SK-N-SH (cell line): Measurements from ENCODE around the gene IRF1. TPM values are rescaled to one million over a fixed set of nuclear protein-coding genes. Genes with fewer than 3 reads are reported as not detected.

Source experiments
- CTCF ChIA-PET: fragments of 300-600, 350-600 bp; formaldehyde crosslinking; extraction: SDS; loops from one replicate; lab custom pipeline; 2021; lab: Yijun Ruan, JAX
- POLR2A ChIA-PET: fragments of 350-600 bp; sonication (Branson Sonifier 250); formaldehyde crosslinking; extraction: SDS; loops from one replicate; lab custom pipeline; 2020; ENCODE audit warnings: antibody characterized with exemption, inconsistent platforms; lab: Yijun Ruan, JAX
- DNase-seq: peaks from one replicate; pipeline ENCODE4 v3.0.0; 2012
- H2AFZ ChIP-seq: fragments of 200-600 bp; sonication (generic); 2 replicates; pipeline ENCODE4 v1.8.1; 2016; ENCODE audit warnings: antibody characterized with exemption, mild to moderate bottlenecking, low read depth
- H3F3A ChIP-seq: fragments of 200-600 bp; sonication (generic); replicated peaks from 2 replicates; pipeline ENCODE3; 2016; ENCODE audit warnings: antibody characterized with exemption, mild to moderate bottlenecking; ENCODE audit not compliant: insufficient read depth
- H3K27ac ChIP-seq, 2 experiments: fragments of 200-500 bp in 1 of 2; fragments of 200-600 bp in 1 of 2; sonication (Bioruptor generic) in 1 of 2; sonication (generic), shearing (Covaris generic) in 1 of 2; 2 replicates each; pipeline versions ENCODE4 v1.5.1 to v1.6.1; 2014 to 2016; ENCODE audit warnings: low read depth in 2 of 2, inconsistent platforms in 1 of 2, low read length in 1 of 2, mild to moderate bottlenecking in 1 of 2, mixed read lengths in 1 of 2
- H3K27me3 ChIP-seq: fragments of 200-600 bp; sonication (generic), shearing (Covaris generic); 2 replicates; pipeline ENCODE4 v1.6.1; 2016; ENCODE audit warnings: mixed run types; ENCODE audit not compliant: insufficient read depth
- H3K36me3 ChIP-seq, 2 experiments: fragments of 200-500 bp in 1 of 2; fragments of 200-600 bp in 1 of 2; sonication (Bioruptor generic) in 1 of 2; sonication (generic) in 1 of 2; replicated peaks in 1 of 2; 2 replicates each; pipeline versions ENCODE3 to v1.5.1; 2014 to 2016; ENCODE audit warnings: low read length in 1 of 2, mild to moderate bottlenecking in 1 of 2; ENCODE audit not compliant: insufficient read depth in 2 of 2, control insufficient read depth in 1 of 2
- H3K4me1 ChIP-seq, 2 experiments: fragments of 200-500 bp in 1 of 2; fragments of 200-600 bp in 1 of 2; sonication (Bioruptor generic) in 1 of 2; sonication (generic), shearing (Covaris generic) in 1 of 2; 2 replicates each; pipeline versions ENCODE4 v1.5.1 to v1.6.1; 2014 to 2016; ENCODE audit warnings: low read depth in 1 of 2, low read length in 1 of 2, mixed run types in 1 of 2; ENCODE audit not compliant: insufficient read depth in 2 of 2, control insufficient read depth in 1 of 2
- H3K4me2 ChIP-seq: fragments of 200-600 bp; sonication (generic), shearing (Covaris generic); 2 replicates; pipeline ENCODE4 v1.6.1; 2017; ENCODE audit warnings: mixed run types
- H3K4me3 ChIP-seq, 2 experiments: fragments of 200-500 bp in 1 of 2; fragments of 200-600 bp in 1 of 2; sonication (Bioruptor generic) in 1 of 2; sonication (generic), shearing (Covaris generic) in 1 of 2; 2 replicates each; pipeline versions ENCODE4 v1.5.1 to v1.8.1; 2014 to 2016; ENCODE audit warnings: low read depth in 2 of 2, inconsistent platforms in 1 of 2, low read length in 1 of 2, mild to moderate bottlenecking in 1 of 2, mixed read lengths in 1 of 2, moderate library complexity in 1 of 2
- H3K79me2 ChIP-seq: fragments of 200-600 bp; sonication (generic); 2 replicates; pipeline ENCODE4 v1.8.1; 2017; ENCODE audit warnings: mild to moderate bottlenecking; ENCODE audit not compliant: insufficient read depth
- H3K9ac ChIP-seq: fragments of 200-600 bp; sonication (generic); 2 replicates; pipeline ENCODE4 v1.6.1; 2017; ENCODE audit warnings: mixed run types
- H3K9me2 ChIP-seq: fragments of 200-600 bp; sonication (generic); 2 replicates; pipeline ENCODE4 v1.6.1; 2017; ENCODE audit warnings: mixed run types
- H3K9me3 ChIP-seq: fragments of 200-600 bp; sonication (generic); 2 replicates; pipeline ENCODE4 v1.6.1; 2017; ENCODE audit warnings: mixed run types, mild to moderate bottlenecking, moderate library complexity
- H4K20me1 ChIP-seq: fragments of 200-600 bp; sonication (generic); 2 replicates; pipeline ENCODE4 v1.6.1; 2017; ENCODE audit warnings: mild to moderate bottlenecking, mixed run types; ENCODE audit not compliant: insufficient read depth
- CHD2 ChIP-seq: fragments of 150-350 bp; IDR thresholded peaks from 2 replicates; pipeline ENCODE4 v1.6.1; 2018; ENCODE audit warnings: low read length; ENCODE audit not compliant: partially characterized antibody
- ELF1 ChIP-seq: IDR thresholded peaks from 2 replicates; pipeline ENCODE4 v1.4.0; 2012
- EP300 ChIP-seq, 2 experiments: IDR thresholded peaks; 2 replicates each; pipeline versions ENCODE4 v1.4.0 to v1.6.1; 2012; ENCODE audit warnings: borderline replicate concordance in 1 of 2, low read depth in 1 of 2, low read length in 1 of 2
- FOSL2 ChIP-seq: IDR thresholded peaks from 2 replicates; pipeline ENCODE4 v1.4.0; 2012; ENCODE audit warnings: low read depth, mild to moderate bottlenecking, moderate library complexity, borderline replicate concordance
- FOXM1 ChIP-seq: IDR thresholded peaks from 2 replicates; pipeline ENCODE4 v1.4.0; 2012; ENCODE audit warnings: low read depth, mild to moderate bottlenecking
- JUND ChIP-seq: IDR thresholded peaks from 2 replicates; pipeline ENCODE4 v1.4.0; 2012
- MEF2A ChIP-seq: IDR thresholded peaks from 2 replicates; pipeline ENCODE4 v1.4.0; 2012; ENCODE audit warnings: low read depth, borderline replicate concordance
- MXI1 ChIP-seq: IDR thresholded peaks from 2 replicates; pipeline ENCODE4 v1.6.1; 2012; ENCODE audit warnings: mild to moderate bottlenecking, low read depth, low read length, improper control_type of control experiment
- NFIC ChIP-seq: IDR thresholded peaks from 2 replicates; pipeline ENCODE4 v1.4.0; 2012; ENCODE audit warnings: borderline replicate concordance
- POLR2AphosphoS5 ChIP-seq: IDR thresholded peaks from 2 replicates; pipeline ENCODE4 v1.6.1; 2012; ENCODE audit warnings: low read depth, low read length
- RAD21 ChIP-seq: IDR thresholded peaks from 2 replicates; pipeline ENCODE4 v1.6.1; 2012; ENCODE audit warnings: mild to moderate bottlenecking, low read length
- RFX5 ChIP-seq: IDR thresholded peaks from 2 replicates; pipeline ENCODE4 v1.6.1; 2012; ENCODE audit warnings: mild to moderate bottlenecking, improper control_type of control experiment, low read length
- RXRA ChIP-seq: IDR thresholded peaks from 2 replicates; pipeline ENCODE4 v1.4.0; 2012; ENCODE audit warnings: low read depth, mild to moderate bottlenecking, borderline replicate concordance
- SIN3A ChIP-seq: IDR thresholded peaks from 2 replicates; pipeline ENCODE4 v1.6.1; 2012; ENCODE audit warnings: low read depth, mild to moderate bottlenecking, low read length, moderate library complexity, borderline replicate concordance
- TCF12 ChIP-seq: IDR thresholded peaks from 2 replicates; pipeline ENCODE4 v1.4.0; 2012
- WGBS: methylation state at CpG from one replicate; pipeline ENCODE4 v1.1.6; 2017; ENCODE audit warnings: low lambda C conversion rate; 5-methylcytosine and 5-hydroxymethylcytosine counted together
- polyA plus RNA-seq, 3 experiments: library from polyadenylated mRNA; depleted of rRNA; stranded (reverse); fragments of >200 nt; gene quantifications; 2 replicates each; pipeline ENCODE4 v1.2.3, GENCODE V29; 2012
- TF ChIP-seq, protein P1 (sequence below): IDR thresholded peaks from 2 replicates; pipeline ENCODE4 v1.6.1; 2012; ENCODE audit warnings: mild to moderate bottlenecking, low read depth, low read length, moderate library complexity
- TF ChIP-seq, protein P2 (sequence below): fragments of 200-600 bp; sonication (generic); IDR thresholded peaks from 2 replicates; pipeline ENCODE4 v1.6.1; 2017; ENCODE audit warnings: antibody characterized with exemption, mild to moderate bottlenecking, moderate library complexity

IRF1 gene
- polyA plus RNA-seq, 1 of the 3 experiments (the other 2 are of a cell fraction): 15.2 TPM

DNA sequence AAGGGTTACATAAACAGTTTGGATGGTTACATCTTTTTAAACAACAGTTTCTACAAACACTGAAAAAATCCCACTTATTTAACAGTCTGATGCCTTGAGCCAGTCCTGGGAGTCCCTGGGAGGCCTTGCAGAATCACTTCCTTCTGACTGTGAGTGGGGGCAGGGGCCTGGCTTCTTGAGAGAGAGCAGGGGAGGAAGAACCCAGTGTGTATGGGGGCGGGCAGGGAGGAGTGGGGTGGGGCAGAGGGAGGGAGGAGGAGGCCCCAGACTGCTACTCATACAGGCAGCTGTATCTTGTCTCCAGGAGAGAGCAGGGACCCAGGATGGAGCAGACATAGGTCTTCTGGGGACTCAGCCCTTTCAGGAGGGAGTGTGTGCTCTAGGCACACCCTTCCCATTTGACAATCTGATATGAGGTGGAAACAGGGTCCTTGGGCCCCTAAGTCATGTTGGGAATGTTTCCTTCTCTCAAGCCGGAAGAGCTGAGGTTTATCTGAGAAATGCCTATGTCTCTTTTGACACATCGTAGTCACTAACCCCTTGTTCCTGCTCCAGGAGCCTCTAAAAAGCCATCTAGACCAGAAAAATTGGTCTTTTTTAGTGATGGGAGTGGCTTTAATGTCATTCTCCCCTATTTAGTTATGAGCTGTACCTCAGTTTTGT is 52.8 kb downstream of the IRF1 start:
- H2AFZ ChIP-seq: no peak overlapping the region
- no peaks in the 10 kb centered on the region for H3K9me3 ChIP-seq
- ChIA-PET POLR2A (no interaction called here), CTCF (interaction anchor here (1.4 to 1.5 kb wide), 3 partner anchors 21 to 63 kb away, joined by 3 to 4 read pairs (median 4); no protein-coding TSS in a partner anchor)
- 88% methylated on average over 2 of the region's 3 CpGs for WGBS
- H3K27ac ChIP-seq: peak overlapping the region in 1 of 2 experiments; percentile 82; a peak in 2 of 4 replicates
- H3K4me3 ChIP-seq: no peak overlapping the region
- peaks cover 3% of the 10 kb centered on the region for H3F3A ChIP-seq
- peak overlapping the region; percentile 61; the same call in 1 of the 2 replicates for H3K4me2 ChIP-seq
- H3K27me3 ChIP-seq: no peaks in the 10 kb centered on the region
- H3K9me2 ChIP-seq: no peaks in the 10 kb centered on the region
- H3K79me2 ChIP-seq: no peaks in the 10 kb centered on the region
- no peak for DNase-seq
- H4K20me1 ChIP-seq: no peaks in the 10 kb centered on the region
- no peak for TF ChIP-seq FOXM1
- 0 out of 2 replicates have a peak, but pooled peaks have one; percentile 11 for TF ChIP-seq NFIC
- TF ChIP-seq, protein P1, sequence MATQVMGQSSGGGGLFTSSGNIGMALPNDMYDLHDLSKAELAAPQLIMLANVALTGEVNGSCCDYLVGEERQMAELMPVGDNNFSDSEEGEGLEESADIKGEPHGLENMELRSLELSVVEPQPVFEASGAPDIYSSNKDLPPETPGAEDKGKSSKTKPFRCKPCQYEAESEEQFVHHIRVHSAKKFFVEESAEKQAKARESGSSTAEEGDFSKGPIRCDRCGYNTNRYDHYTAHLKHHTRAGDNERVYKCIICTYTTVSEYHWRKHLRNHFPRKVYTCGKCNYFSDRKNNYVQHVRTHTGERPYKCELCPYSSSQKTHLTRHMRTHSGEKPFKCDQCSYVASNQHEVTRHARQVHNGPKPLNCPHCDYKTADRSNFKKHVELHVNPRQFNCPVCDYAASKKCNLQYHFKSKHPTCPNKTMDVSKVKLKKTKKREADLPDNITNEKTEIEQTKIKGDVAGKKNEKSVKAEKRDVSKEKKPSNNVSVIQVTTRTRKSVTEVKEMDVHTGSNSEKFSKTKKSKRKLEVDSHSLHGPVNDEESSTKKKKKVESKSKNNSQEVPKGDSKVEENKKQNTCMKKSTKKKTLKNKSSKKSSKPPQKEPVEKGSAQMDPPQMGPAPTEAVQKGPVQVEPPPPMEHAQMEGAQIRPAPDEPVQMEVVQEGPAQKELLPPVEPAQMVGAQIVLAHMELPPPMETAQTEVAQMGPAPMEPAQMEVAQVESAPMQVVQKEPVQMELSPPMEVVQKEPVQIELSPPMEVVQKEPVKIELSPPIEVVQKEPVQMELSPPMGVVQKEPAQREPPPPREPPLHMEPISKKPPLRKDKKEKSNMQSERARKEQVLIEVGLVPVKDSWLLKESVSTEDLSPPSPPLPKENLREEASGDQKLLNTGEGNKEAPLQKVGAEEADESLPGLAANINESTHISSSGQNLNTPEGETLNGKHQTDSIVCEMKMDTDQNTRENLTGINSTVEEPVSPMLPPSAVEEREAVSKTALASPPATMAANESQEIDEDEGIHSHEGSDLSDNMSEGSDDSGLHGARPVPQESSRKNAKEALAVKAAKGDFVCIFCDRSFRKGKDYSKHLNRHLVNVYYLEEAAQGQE: 0 out of 2 replicates have a peak, but pooled peaks have one; percentile 28
- peak; percentile 32; the same call in 1 of the 2 replicates for TF ChIP-seq TCF12
- TF ChIP-seq FOSL2: 0 out of 2 replicates have a peak, but pooled peaks have one; percentile 11
- no peak for TF ChIP-seq RFX5
- TF ChIP-seq RAD21: no peak
- TF ChIP-seq EP300 (IDR thresholded peaks at IDR 0.05; ENCODE audit: borderline replicate concordance in 1 of 2, low read depth in 1 of 2, low read length in 1 of 2): no peak
- no peaks in the 10 kb centered on the region for H3K36me3 ChIP-seq
- peaks cover 3 to 20% of the 10 kb centered on the region in 2 experiments; a peak in 3 of 4 replicates for H3K4me1 ChIP-seq
- H3K9ac ChIP-seq: peak overlapping the region; percentile 15; the same call in 1 of the 2 replicates

DNA sequence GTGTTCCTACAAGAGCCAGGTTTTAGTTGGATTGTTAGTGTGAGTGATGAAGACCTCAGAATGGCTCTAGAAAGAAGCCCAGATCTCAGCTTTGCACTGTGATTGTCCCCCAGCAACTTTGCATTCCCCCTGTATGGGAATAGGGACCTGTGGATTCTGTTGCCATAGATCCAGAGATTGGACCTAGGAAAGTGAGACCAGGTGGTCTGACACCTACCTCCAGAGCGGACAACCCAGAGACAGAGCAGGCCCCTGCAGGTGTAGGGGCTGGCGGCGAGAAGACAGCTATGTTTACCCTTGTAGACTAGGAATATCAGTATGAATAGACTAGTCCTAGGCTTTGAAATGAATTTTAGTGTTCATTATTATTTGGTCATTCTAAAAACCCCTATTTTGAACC is 53.6 kb downstream of the IRF1 start:
- 95% methylated on average over 3 of the region's 3 CpGs for WGBS
- Histone ChIP-seq H3K79me2 (no peaks in the 10 kb centered on the region), H3K27me3 (no peaks in the 10 kb centered on the region), H3K9ac (peak overlapping the region; percentile 15; the same call in 1 of the 2 replicates), H3K27ac (peak overlapping the region in 1 of 2 experiments; percentile 82; a peak in 2 of 4 replicates), H3K9me2 (no peaks in the 10 kb centered on the region), H3K9me3 (no peaks in the 10 kb centered on the region), H3K4me3 (no peak overlapping the region), H3K4me2 (0 out of 2 replicates have a peak overlapping the region, but pooled peaks have one; percentile 12), H4K20me1 (no peaks in the 10 kb centered on the region), H3F3A (peaks cover 3% of the 10 kb centered on the region), H2AFZ (no peak overlapping the region), H3K4me1 (peaks cover 3 to 20% of the 10 kb centered on the region in 2 experiments; a peak in 3 of 4 replicates), H3K36me3 (no peaks in the 10 kb centered on the region)
- ChIA-PET CTCF (interaction anchor here (0.8 to 1.1 kb wide), 3 partner anchors 26 to 52 kb away, joined by 3 to 5 read pairs (median 4); no protein-coding TSS in a partner anchor), POLR2A (no interaction called here)
- no peak for DNase-seq
- TF ChIP-seq CHD2 (no peak), POLR2AphosphoS5 (no peak), RXRA (no peak), TCF12 (no peak), FOSL2 (no peak), MXI1 (no peak), SIN3A (no peak), MEF2A (no peak), ELF1 (no peak), JUND (no peak)
- TF ChIP-seq, protein P2, sequence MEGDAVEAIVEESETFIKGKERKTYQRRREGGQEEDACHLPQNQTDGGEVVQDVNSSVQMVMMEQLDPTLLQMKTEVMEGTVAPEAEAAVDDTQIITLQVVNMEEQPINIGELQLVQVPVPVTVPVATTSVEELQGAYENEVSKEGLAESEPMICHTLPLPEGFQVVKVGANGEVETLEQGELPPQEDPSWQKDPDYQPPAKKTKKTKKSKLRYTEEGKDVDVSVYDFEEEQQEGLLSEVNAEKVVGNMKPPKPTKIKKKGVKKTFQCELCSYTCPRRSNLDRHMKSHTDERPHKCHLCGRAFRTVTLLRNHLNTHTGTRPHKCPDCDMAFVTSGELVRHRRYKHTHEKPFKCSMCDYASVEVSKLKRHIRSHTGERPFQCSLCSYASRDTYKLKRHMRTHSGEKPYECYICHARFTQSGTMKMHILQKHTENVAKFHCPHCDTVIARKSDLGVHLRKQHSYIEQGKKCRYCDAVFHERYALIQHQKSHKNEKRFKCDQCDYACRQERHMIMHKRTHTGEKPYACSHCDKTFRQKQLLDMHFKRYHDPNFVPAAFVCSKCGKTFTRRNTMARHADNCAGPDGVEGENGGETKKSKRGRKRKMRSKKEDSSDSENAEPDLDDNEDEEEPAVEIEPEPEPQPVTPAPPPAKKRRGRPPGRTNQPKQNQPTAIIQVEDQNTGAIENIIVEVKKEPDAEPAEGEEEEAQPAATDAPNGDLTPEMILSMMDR: no peak
